Neural cell (in vitro differentiated cells): ENCODE measurements around the gene PLEKHN1. TPM values are rescaled to one million over a fixed set of nuclear protein-coding genes. Genes with fewer than 3 reads are reported as not detected.

Source experiments
- H2AFZ ChIP-seq: fragments of 200-600, 300-800 bp; sonication (generic), shearing (Covaris generic); 2 replicates; pipeline ENCODE4 v1.6.0; 2014; ENCODE audit warnings: low read depth, mild to moderate bottlenecking, antibody characterized with exemption, low read length, moderate library complexity
- H3F3A ChIP-seq: fragments of 200-600 bp; shearing (Covaris generic); 2 replicates; pipeline ENCODE4 v1.6.1; 2016; ENCODE audit warnings: mild to moderate bottlenecking, moderate library complexity, mixed read lengths, antibody characterized with exemption, low read length; ENCODE audit not compliant: insufficient read depth, poor library complexity, severe bottlenecking
- H3K27ac ChIP-seq: fragments of 200-600, 300-800 bp; sonication (generic), shearing (Covaris generic); 2 replicates; pipeline ENCODE4 v1.5.1; 2014; ENCODE audit warnings: mild to moderate bottlenecking, low read length, moderate library complexity
- H3K27me3 ChIP-seq: fragments of 300-800, 200-600 bp; sonication (generic), shearing (Covaris generic); 2 replicates; pipeline ENCODE4 v1.6.0; 2014; ENCODE audit warnings: mild to moderate bottlenecking, low read depth, low read length, moderate library complexity; ENCODE audit not compliant: insufficient read depth
- H3K36me3 ChIP-seq: fragments of 300-800, 200-600 bp; sonication (generic), shearing (Covaris generic); 2 replicates; pipeline ENCODE4 v1.5.1; 2014; ENCODE audit warnings: mild to moderate bottlenecking, antibody characterized with exemption, low read length, moderate library complexity; ENCODE audit not compliant: insufficient read depth
- H3K4me2 ChIP-seq: fragments of 300-800, 200-600 bp; sonication (generic), shearing (Covaris generic); 2 replicates; pipeline ENCODE4 v1.6.0; 2014; ENCODE audit warnings: mild to moderate bottlenecking, low read length
- H3K4me3 ChIP-seq: fragments of 300-800, 200-600 bp; sonication (generic), shearing (Covaris generic); 2 replicates; pipeline ENCODE4 v1.5.1; 2014; ENCODE audit warnings: mild to moderate bottlenecking, low read length, moderate library complexity
- H3K79me2 ChIP-seq: fragments of 200-600 bp; shearing (Covaris generic); replicated peaks from 2 replicates; pipeline ENCODE4 v1.6.0; 2014; ENCODE audit warnings: mild to moderate bottlenecking, low read length, moderate library complexity; ENCODE audit not compliant: insufficient read depth
- H3K9ac ChIP-seq: fragments of 300-800, 200-600 bp; sonication (generic), shearing (Covaris generic); 2 replicates; pipeline ENCODE4 v1.6.1; 2016; ENCODE audit warnings: mild to moderate bottlenecking, low read length, mixed read lengths
- H3K9me2 ChIP-seq: fragments of 200-600 bp; shearing (Covaris generic); 2 replicates; pipeline ENCODE4 v1.6.1; 2016; ENCODE audit warnings: mild to moderate bottlenecking, low read length, mixed read lengths; ENCODE audit not compliant: insufficient read depth
- H3K9me3 ChIP-seq: fragments of 200-600, 300-800 bp; sonication (generic), shearing (Covaris generic); 2 replicates; pipeline ENCODE4 v1.6.1; 2016; ENCODE audit warnings: mild to moderate bottlenecking, mixed run types, low read length, moderate library complexity, mixed read lengths
- H4K20me1 ChIP-seq: fragments of 200-600 bp; shearing (Covaris generic); 2 replicates; pipeline ENCODE4 v1.6.1; 2016; ENCODE audit warnings: mild to moderate bottlenecking, mixed run types; ENCODE audit not compliant: insufficient read depth
- EP300 ChIP-seq: fragments of 450-650 bp; conservative IDR thresholded peaks from 2 replicates; pipeline ENCODE4 v1.6.1; 2014; ENCODE audit warnings: antibody characterized with exemption, mild to moderate bottlenecking, moderate library complexity; ENCODE audit not compliant: poor library complexity, severe bottlenecking
- EZH2 ChIP-seq: fragments of 200-600, 300-800 bp; shearing (Covaris generic), sonication (generic); IDR thresholded peaks from 2 replicates; pipeline ENCODE4 v1.6.1; 2014; ENCODE audit warnings: antibody characterized with exemption, low read length, borderline replicate concordance, mild to moderate bottlenecking; ENCODE audit not compliant: insufficient read depth, poor library complexity, severe bottlenecking
- MXI1 ChIP-seq: fragments of 450-650 bp; conservative IDR thresholded peaks from 2 replicates; pipeline ENCODE4 v1.6.1; 2014; ENCODE audit warnings: antibody characterized with exemption, mild to moderate bottlenecking; ENCODE audit not compliant: poor library complexity, severe bottlenecking
- POLR2AphosphoS5 ChIP-seq: IDR thresholded peaks from 2 replicates; pipeline ENCODE4 v1.6.1; 2012
- RAD21 ChIP-seq: fragments of 450-650 bp; conservative IDR thresholded peaks from 2 replicates; pipeline ENCODE4 v1.6.1; 2014; ENCODE audit warnings: antibody characterized with exemption, mild to moderate bottlenecking, moderate library complexity
- SMC3 ChIP-seq: fragments of 450-650 bp; conservative IDR thresholded peaks from 2 replicates; pipeline ENCODE4 v1.6.1; 2014; ENCODE audit warnings: antibody characterized with exemption, mild to moderate bottlenecking, moderate library complexity; ENCODE audit not compliant: poor library complexity
- TAF1 ChIP-seq: IDR thresholded peaks from 2 replicates; pipeline ENCODE4 v1.6.1; 2012; ENCODE audit warnings: low read depth
- polyA plus RNA-seq: library from polyadenylated mRNA; depleted of rRNA; stranded (reverse); fragments of >200 nt; gene quantifications from 2 replicates; pipeline ENCODE4 v1.2.3, GENCODE V29; 2014
- TF ChIP-seq, protein P1 (sequence below): IDR thresholded peaks from 2 replicates; pipeline ENCODE4 v1.6.1; 2012; ENCODE audit warnings: borderline replicate concordance
- TF ChIP-seq, protein P2 (sequence below): fragments of 450-650 bp; IDR thresholded peaks from 2 replicates; pipeline ENCODE4 v1.5.1; 2014; ENCODE audit warnings: antibody characterized with exemption, mild to moderate bottlenecking, moderate library complexity; ENCODE audit not compliant: poor library complexity, severe bottlenecking

The PLEKHN1 gene
- polyA plus RNA-seq, 1 donor from 2014 or later = 1.1 TPM

DNA sequence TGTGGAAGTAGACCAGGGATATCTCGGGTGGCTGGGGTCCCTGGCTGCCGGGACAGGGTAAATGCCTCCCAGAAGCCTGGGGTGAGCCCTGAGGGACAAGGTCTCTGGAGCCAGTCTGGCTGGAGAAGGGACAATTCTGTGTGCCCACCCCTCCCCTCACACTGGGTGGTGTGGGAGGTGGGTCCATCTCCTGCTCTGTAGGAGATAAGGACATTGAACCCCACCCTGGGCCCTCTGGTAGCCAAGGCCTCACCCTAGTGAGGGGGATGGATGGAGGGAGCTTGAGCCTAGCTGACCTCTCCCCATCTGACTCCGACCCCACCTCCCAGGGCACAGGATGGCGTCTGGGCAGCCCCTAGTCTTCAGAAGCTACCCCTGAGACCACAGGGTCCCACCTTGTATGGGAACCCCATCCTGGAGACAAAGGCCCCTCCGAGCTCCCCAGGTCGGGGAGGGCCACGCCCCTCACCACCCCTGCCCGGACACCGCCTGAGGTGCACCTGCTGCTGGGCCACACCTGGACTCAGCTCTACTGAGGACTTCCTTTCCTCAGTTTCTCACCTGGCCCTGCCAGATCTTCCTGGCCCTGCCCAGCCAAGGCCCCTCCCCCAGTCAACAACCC, 58.0 kb downstream of the PLEKHN1 start:
- no peaks in the 10 kb centered on the region for H3K9me3 ChIP-seq
- H4K20me1 ChIP-seq = no peaks in the 10 kb centered on the region
- H3K36me3 ChIP-seq = no peaks in the 10 kb centered on the region
- H3K79me2 ChIP-seq = peaks cover 4% of the 10 kb centered on the region
- no peak overlapping the region for H3K4me3 ChIP-seq
- no peak overlapping the region for H3K27ac ChIP-seq
- no peaks in the 10 kb centered on the region for H3K9me2 ChIP-seq
- no peak overlapping the region for H3K9ac ChIP-seq
- no peak overlapping the region for H3K4me2 ChIP-seq
- H3K27me3 ChIP-seq = no peaks in the 10 kb centered on the region
- H2AFZ ChIP-seq = no peak overlapping the region
- no peak for TF ChIP-seq SMC3
- TF ChIP-seq, protein P1, sequence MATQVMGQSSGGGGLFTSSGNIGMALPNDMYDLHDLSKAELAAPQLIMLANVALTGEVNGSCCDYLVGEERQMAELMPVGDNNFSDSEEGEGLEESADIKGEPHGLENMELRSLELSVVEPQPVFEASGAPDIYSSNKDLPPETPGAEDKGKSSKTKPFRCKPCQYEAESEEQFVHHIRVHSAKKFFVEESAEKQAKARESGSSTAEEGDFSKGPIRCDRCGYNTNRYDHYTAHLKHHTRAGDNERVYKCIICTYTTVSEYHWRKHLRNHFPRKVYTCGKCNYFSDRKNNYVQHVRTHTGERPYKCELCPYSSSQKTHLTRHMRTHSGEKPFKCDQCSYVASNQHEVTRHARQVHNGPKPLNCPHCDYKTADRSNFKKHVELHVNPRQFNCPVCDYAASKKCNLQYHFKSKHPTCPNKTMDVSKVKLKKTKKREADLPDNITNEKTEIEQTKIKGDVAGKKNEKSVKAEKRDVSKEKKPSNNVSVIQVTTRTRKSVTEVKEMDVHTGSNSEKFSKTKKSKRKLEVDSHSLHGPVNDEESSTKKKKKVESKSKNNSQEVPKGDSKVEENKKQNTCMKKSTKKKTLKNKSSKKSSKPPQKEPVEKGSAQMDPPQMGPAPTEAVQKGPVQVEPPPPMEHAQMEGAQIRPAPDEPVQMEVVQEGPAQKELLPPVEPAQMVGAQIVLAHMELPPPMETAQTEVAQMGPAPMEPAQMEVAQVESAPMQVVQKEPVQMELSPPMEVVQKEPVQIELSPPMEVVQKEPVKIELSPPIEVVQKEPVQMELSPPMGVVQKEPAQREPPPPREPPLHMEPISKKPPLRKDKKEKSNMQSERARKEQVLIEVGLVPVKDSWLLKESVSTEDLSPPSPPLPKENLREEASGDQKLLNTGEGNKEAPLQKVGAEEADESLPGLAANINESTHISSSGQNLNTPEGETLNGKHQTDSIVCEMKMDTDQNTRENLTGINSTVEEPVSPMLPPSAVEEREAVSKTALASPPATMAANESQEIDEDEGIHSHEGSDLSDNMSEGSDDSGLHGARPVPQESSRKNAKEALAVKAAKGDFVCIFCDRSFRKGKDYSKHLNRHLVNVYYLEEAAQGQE = no peak
- no peak for TF ChIP-seq RAD21
- TF ChIP-seq POLR2AphosphoS5 = no peak
- no peak for TF ChIP-seq MXI1
- no peak for TF ChIP-seq EZH2
- TF ChIP-seq TAF1 = no peak
- no peak for TF ChIP-seq EP300
- TF ChIP-seq, protein P2, sequence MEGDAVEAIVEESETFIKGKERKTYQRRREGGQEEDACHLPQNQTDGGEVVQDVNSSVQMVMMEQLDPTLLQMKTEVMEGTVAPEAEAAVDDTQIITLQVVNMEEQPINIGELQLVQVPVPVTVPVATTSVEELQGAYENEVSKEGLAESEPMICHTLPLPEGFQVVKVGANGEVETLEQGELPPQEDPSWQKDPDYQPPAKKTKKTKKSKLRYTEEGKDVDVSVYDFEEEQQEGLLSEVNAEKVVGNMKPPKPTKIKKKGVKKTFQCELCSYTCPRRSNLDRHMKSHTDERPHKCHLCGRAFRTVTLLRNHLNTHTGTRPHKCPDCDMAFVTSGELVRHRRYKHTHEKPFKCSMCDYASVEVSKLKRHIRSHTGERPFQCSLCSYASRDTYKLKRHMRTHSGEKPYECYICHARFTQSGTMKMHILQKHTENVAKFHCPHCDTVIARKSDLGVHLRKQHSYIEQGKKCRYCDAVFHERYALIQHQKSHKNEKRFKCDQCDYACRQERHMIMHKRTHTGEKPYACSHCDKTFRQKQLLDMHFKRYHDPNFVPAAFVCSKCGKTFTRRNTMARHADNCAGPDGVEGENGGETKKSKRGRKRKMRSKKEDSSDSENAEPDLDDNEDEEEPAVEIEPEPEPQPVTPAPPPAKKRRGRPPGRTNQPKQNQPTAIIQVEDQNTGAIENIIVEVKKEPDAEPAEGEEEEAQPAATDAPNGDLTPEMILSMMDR = no peak
- no peaks in the 10 kb centered on the region for H3F3A ChIP-seq

GRCh38 chr1:1024771-1025699, 58.8 kb downstream of the PLEKHN1 start:
- H3K36me3 ChIP-seq = no peaks in the 10 kb centered on the region
- no peak overlapping the region for H2AFZ ChIP-seq
- H3K4me2 ChIP-seq = no peak overlapping the region
- no peak overlapping the region for H3K27ac ChIP-seq
- TF ChIP-seq SMC3 = no peak
- no peak for TF ChIP-seq TAF1
- TF ChIP-seq EZH2 = no peak
- TF ChIP-seq POLR2AphosphoS5 = no peak
- TF ChIP-seq, protein P2 = no peak
- TF ChIP-seq RAD21 = no peak
- TF ChIP-seq EP300 = no peak
- TF ChIP-seq, protein P1 = no peak
- no peak for TF ChIP-seq MXI1
- H3K4me3 ChIP-seq = no peak overlapping the region
- H3K9ac ChIP-seq = no peak overlapping the region
- peaks cover 4% of the 10 kb centered on the region for H3K79me2 ChIP-seq
- no peaks in the 10 kb centered on the region for H3K27me3 ChIP-seq
- H4K20me1 ChIP-seq = no peaks in the 10 kb centered on the region
- no peaks in the 10 kb centered on the region for H3K9me3 ChIP-seq
- H3F3A ChIP-seq = no peaks in the 10 kb centered on the region
- H3K9me2 ChIP-seq = no peaks in the 10 kb centered on the region
